Thyroid gland (tissue), 4 donors: ENCODE results near the gene FGF3. TPM values are rescaled to one million over a fixed set of nuclear protein-coding genes. Genes with fewer than 3 reads are reported as not detected.

Experiments
- DNase-seq, 2 donors: peaks; one replicate each; pipeline ENCODE4 v3.0.0-alpha.2; 2019
- H3K27ac ChIP-seq, 3 donors: fragments of 200-600 bp; sonication (generic); 1 replicate in 2 of 3; 2 replicates in 1 of 3; pipeline ENCODE4 v1.5.1; 2016 to 2019; ENCODE audit warnings: mild to moderate bottlenecking in 1 of 3, moderate library complexity in 1 of 3
- H3K27me3 ChIP-seq: fragments of 200-600 bp; sonication (generic); one replicate; pipeline ENCODE4 v1.5.1; 2019
- H3K36me3 ChIP-seq, 2 donors: fragments of 200-600 bp; sonication (generic); one replicate each; pipeline ENCODE4 v1.5.1; 2016 to 2019
- H3K4me1 ChIP-seq, 2 donors: fragments of 200-600 bp; sonication (generic); one replicate each; pipeline ENCODE4 v1.5.1; 2017 to 2019
- H3K4me3 ChIP-seq, 3 donors: fragments of 200-600 bp; sonication (generic); replicated peaks in 1 of 3; 1 replicate in 2 of 3; 2 replicates in 1 of 3; pipeline ENCODE4 v1.5.1; 2016; ENCODE audit warnings: mild to moderate bottlenecking in 1 of 3
- H3K9me3 ChIP-seq: fragments of 200-600 bp; sonication (generic); one replicate; pipeline ENCODE4 v1.5.1; 2017
- POLR2A ChIP-seq, 2 donors: fragments of 450-650 bp; IDR thresholded peaks; one replicate each; pipeline ENCODE4 v1.6.1; 2017; ENCODE audit warnings: antibody characterized with exemption in 2 of 2, mild to moderate bottlenecking in 2 of 2, moderate library complexity in 1 of 2
- WGBS, 2 donors: methylation state at CpG; one replicate each; pipeline ENCODE4 v1.1.5; 2017; 5-methylcytosine and 5-hydroxymethylcytosine counted together
- intact Hi-C: fragments of 100-400 bp; cut with DNase I; formaldehyde crosslinking; loops from one replicate; pipeline ENCODE4 v1.15.1; 2023
- total RNA-seq, 4 donors: library from RNA; depleted of rRNA; stranded (reverse); fragments of >200 nt; gene quantifications; one replicate each; pipeline ENCODE4 v1.2.3, GENCODE V29; 2016
- TF ChIP-seq, protein P1 (sequence below), 6 experiments: fragments of 200-600 bp in 3 of 6; fragments of 450-650 bp in 3 of 6; sonication (generic) in 3 of 6; IDR thresholded peaks; one replicate each; pipeline ENCODE4 v1.5.1; 2016 to 2019; ENCODE audit warnings: antibody characterized with exemption in 6 of 6, mild to moderate bottlenecking in 2 of 6, inconsistent platforms in 1 of 6, moderate library complexity in 1 of 6

The FGF3 gene
- total RNA-seq, 4 donors from 2014 or later, result not detected

DNA sequence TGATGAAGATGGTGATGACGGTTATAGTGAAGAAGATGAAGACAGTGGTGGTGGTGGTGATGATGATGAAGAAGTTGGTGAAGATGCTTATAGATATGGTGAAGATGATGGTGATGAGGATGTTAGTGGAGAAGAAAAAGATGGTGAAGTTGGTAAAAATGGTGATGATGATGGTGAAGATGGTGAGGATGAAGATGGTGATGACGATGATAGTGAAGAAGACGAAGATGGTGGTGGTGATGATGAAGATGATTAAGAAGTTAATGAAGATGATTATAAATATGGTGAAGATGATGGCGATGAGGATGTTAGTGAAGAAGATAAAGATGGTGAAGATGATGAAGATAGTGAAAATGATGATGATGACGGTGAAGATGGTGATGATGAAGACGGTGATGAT lies 25.2 kb upstream of the FGF3 start:
- no peaks in the 10 kb centered on the region for H3K9me3 ChIP-seq
- no peak overlapping the region for H3K4me3 ChIP-seq
- no peaks in the 10 kb centered on the region for H3K36me3 ChIP-seq
- 94 to 97% methylated on average over 6 of the region's 6 CpGs for WGBS, 2 donors
- DNase-seq, result no peak
- no peak overlapping the region for H3K27ac ChIP-seq
- no peaks in the 10 kb centered on the region for H3K27me3 ChIP-seq
- no peaks in the 10 kb centered on the region for H3K4me1 ChIP-seq
- intact Hi-C loops, result no loop called here
- TF ChIP-seq, protein P1, sequence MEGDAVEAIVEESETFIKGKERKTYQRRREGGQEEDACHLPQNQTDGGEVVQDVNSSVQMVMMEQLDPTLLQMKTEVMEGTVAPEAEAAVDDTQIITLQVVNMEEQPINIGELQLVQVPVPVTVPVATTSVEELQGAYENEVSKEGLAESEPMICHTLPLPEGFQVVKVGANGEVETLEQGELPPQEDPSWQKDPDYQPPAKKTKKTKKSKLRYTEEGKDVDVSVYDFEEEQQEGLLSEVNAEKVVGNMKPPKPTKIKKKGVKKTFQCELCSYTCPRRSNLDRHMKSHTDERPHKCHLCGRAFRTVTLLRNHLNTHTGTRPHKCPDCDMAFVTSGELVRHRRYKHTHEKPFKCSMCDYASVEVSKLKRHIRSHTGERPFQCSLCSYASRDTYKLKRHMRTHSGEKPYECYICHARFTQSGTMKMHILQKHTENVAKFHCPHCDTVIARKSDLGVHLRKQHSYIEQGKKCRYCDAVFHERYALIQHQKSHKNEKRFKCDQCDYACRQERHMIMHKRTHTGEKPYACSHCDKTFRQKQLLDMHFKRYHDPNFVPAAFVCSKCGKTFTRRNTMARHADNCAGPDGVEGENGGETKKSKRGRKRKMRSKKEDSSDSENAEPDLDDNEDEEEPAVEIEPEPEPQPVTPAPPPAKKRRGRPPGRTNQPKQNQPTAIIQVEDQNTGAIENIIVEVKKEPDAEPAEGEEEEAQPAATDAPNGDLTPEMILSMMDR (IDR thresholded peaks at IDR 0.05), result no peak
- TF ChIP-seq POLR2A (IDR thresholded peaks at IDR 0.05), result no peak

DNA sequence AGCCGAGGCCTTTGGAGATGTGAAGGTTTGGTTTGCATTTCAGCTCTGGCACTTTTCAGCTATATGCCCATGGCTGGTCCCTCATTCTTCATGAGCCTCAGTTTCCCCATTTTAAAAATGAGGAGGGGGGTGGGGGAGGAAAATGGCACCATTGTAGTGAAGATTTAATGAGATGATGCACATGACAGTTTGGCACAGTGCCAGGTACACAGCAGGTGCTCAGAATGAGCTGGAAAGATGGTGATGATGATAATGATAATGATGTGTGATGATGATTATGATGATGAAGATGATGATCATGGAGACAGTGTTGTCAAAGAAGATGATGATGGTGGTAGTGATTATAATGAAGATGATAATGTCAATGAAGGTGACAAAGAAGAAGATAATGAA lies 24.3 kb upstream of the FGF3 start:
- Histone ChIP-seq H3K4me3 (no peak overlapping the region), H3K4me1 (no peaks in the 10 kb centered on the region), H3K9me3 (no peaks in the 10 kb centered on the region), H3K27me3 (no peaks in the 10 kb centered on the region), H3K27ac (no peak overlapping the region), H3K36me3 (no peaks in the 10 kb centered on the region)
- no peak for TF ChIP-seq POLR2A (IDR thresholded peaks at IDR 0.05)
- TF ChIP-seq, protein P1 (IDR thresholded peaks at IDR 0.05), result no peak
- DNase-seq, result no peak
- 82 to 93% methylated on average over 1 of the region's 1 CpG for WGBS, 2 donors
- intact Hi-C loops, result no loop called here

DNA sequence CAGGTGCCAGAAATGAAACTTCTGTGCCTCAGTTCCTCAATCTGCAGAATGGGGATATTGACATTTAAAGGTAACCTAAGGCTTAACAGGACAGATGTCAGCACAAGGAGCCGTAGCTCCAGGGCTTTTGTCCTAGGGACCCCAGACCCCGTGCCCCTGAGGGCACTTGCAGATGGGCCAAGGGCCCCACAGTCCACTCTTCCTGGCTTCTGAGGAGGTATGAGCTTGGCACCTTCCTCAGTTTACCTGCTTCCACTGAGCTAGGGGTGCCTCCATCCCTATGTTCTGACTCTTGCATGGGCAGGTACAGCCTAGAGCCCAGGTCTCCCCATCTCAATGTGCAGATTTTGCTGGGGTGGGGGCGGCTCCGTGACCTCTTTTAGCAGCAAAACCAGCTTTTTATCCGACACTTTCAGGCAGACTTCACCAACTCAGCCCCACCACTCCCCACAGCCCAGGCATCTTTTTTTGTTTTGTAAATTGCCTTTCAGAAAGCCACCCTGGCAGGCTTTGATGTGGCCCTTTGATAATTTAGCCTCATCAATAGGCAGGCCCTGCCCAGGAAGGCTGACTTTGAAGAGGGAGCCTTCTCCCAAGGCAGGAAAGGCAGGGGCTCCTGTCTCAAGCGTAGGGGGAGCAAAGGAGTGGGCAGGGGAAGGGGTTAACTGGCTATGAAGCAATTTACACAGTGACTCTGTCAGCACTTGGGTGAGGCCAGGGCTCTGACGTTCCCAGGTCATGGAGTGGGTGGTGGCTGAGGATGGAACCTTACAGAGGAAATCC lies 23.7 kb upstream of the FGF3 start:
- H3K36me3 ChIP-seq, result no peaks in the 10 kb centered on the region
- H3K9me3 ChIP-seq, result no peaks in the 10 kb centered on the region

DNA sequence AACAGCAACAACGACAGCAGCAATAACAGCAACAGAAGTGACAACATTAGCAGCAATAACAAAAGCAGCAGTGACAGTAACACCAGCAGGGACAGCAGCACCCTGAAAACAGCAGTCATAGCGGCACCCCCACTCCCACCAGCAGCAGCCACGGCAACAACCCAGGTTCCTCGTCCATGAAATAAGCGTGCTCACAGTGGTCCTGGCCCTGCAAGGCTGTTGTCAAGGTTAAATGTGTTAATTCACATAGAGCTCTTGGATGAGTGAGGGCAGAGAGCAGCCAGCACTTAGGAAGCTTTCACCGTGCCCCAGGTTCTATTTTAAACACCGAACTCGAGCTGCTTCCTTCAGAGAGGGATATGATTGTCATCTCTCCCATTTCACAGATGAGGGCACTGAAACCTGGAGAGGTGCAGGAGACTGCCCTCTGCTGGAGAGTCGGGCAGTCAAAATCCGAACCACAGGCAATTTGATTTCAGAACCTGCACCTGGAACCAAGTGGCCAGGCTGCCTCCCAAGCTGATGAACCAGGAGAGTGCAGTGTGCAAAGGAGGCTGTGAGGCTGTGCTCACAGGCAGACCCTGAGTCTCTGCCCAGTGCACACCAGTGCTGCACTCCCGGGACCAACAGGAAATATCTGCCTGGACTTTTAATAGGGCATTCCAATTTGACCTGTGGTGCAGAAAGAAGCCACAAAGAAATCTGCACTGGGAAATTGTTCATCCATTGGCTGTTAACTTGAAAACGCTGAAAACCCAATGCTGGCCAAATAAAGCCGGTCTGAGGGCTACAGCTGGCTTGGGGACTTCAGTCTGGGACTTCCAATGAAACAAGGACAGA lies 22.9 kb upstream of the FGF3 start:
- Histone ChIP-seq H3K4me3 (no peak overlapping the region), H3K36me3 (no peaks in the 10 kb centered on the region), H3K9me3 (no peaks in the 10 kb centered on the region), H3K27ac (no peak overlapping the region), H3K4me1 (no peaks in the 10 kb centered on the region), H3K27me3 (no peaks in the 10 kb centered on the region)
- no peak for DNase-seq
- 65 to 68% methylated on average over 10 to 13 of the region's 13 CpGs for WGBS, 2 donors
- no peak for TF ChIP-seq POLR2A (IDR thresholded peaks at IDR 0.05)
- TF ChIP-seq, protein P1 (IDR thresholded peaks at IDR 0.05), result peak in 1 of 6 experiments; percentile 15
- intact Hi-C loops, result no loop called here

More for the DNA sequence above, 23.7 kb upstream of the FGF3 start:
- WGBS, 2 donors, result 61 to 63% methylated on average over 7 of the region's 7 CpGs
- Histone ChIP-seq H3K27ac (no peak overlapping the region), H3K27me3 (no peaks in the 10 kb centered on the region), H3K4me3 (no peak overlapping the region), H3K4me1 (no peaks in the 10 kb centered on the region)
- DNase-seq, result no peak
- intact Hi-C loops, result no loop called here
- TF ChIP-seq, protein P1 (IDR thresholded peaks at IDR 0.05), result no peak
- no peak for TF ChIP-seq POLR2A (IDR thresholded peaks at IDR 0.05)
